DND-41 (cell line): Measurements from ENCODE around the gene SH3BGRL3.
A peak's percentile ranks its signal among the peaks of the same experiment; 100 is the strongest.

Experiments used
- ATAC-seq: fragments of 200-7000 bp; cut with Tn5 transposase; 3 replicates; pipeline ENCODE4 v1.9.1; 2021; ENCODE audit warnings: low read depth; ENCODE audit not compliant: insufficient read depth
- DNase-seq: peaks from one replicate; pipeline ENCODE4 v3.0.0-alpha.2; 2020
- H2AFZ ChIP-seq: 2 replicates; pipeline ENCODE4 v1.6.0; 2012; ENCODE audit warnings: low read depth, low read length
- H3K27ac ChIP-seq: 2 replicates; pipeline ENCODE4 v1.5.1; 2012; ENCODE audit warnings: low read length, inconsistent platforms
- H3K27me3 ChIP-seq: fragments of 200-600 bp; sonication (generic); 2 replicates; pipeline ENCODE4 v1.6.0; 2012; ENCODE audit warnings: low read length, mild to moderate bottlenecking, inconsistent platforms; ENCODE audit not compliant: insufficient read depth, poor library complexity
- H3K36me3 ChIP-seq: 2 replicates; pipeline ENCODE4 v1.5.1; 2012; ENCODE audit warnings: low read length, inconsistent platforms; ENCODE audit not compliant: insufficient read depth
- H3K4me1 ChIP-seq: 2 replicates; pipeline ENCODE4 v1.5.1; 2012; ENCODE audit warnings: mild to moderate bottlenecking, low read length; ENCODE audit not compliant: insufficient read depth
- H3K4me2 ChIP-seq: 2 replicates; pipeline ENCODE4 v1.6.0; 2012; ENCODE audit warnings: mild to moderate bottlenecking, moderate library complexity, low read length, inconsistent platforms; ENCODE audit not compliant: insufficient read depth
- H3K4me3 ChIP-seq, 2 experiments: fragments of 200-600 bp in 1 of 2; shearing (Covaris generic) in 1 of 2; 2 replicates each; pipeline ENCODE4 v1.5.1; 2012 to 2016; ENCODE audit warnings: inconsistent platforms in 2 of 2, low read length in 2 of 2, mild to moderate bottlenecking in 2 of 2, low read depth in 1 of 2, moderate library complexity in 1 of 2
- H3K79me2 ChIP-seq: 2 replicates; pipeline ENCODE4 v1.6.0; 2012; ENCODE audit warnings: low read length, inconsistent platforms; ENCODE audit not compliant: insufficient read depth
- H3K9ac ChIP-seq: 2 replicates; pipeline ENCODE4 v1.6.0; 2012; ENCODE audit warnings: low read depth, mild to moderate bottlenecking, inconsistent platforms, low read length, moderate library complexity
- H3K9me3 ChIP-seq: 2 replicates; pipeline ENCODE4 v1.5.1; 2012; ENCODE audit warnings: low read length, moderate library complexity, mild to moderate bottlenecking, inconsistent platforms; ENCODE audit not compliant: insufficient read depth, severe bottlenecking
- H4K20me1 ChIP-seq: 2 replicates; pipeline ENCODE4 v1.6.0; 2012; ENCODE audit warnings: low read length; ENCODE audit not compliant: insufficient read depth
- CTCF ChIP-seq: IDR thresholded peaks from 2 replicates; pipeline ENCODE4 v1.5.1; 2012; ENCODE audit warnings: borderline replicate concordance, low read length, moderate library complexity, mild to moderate bottlenecking; ENCODE audit not compliant: poor library complexity, severe bottlenecking; ENCODE audit errors: extremely low read depth
- EZH2 ChIP-seq: IDR thresholded peaks from 3 replicates; pipeline ENCODE4 v1.6.1; 2012; ENCODE audit warnings: borderline replicate concordance, low read depth, mild to moderate bottlenecking, moderate library complexity, low read length, inconsistent platforms; ENCODE audit not compliant: severe bottlenecking

SH3BGRL3 gene

GRCh38 chr1:26317612-26318337, 37.9 kb downstream of the SH3BGRL3 start, which contains the start of gene CD52:
Gene CD52 (plus strand): TSS chr1:26317958. CDS start chr1:26318018, 60 bp downstream.
- no peaks in the 10 kb centered on the region for H3K79me2 ChIP-seq
- no peak within 1 kb of the TSS for H3K27ac ChIP-seq
- no peaks in the 10 kb centered on the region for H4K20me1 ChIP-seq
- H3K4me2 ChIP-seq = no peak within 1 kb of the TSS
- H3K9me3 ChIP-seq = no peaks in the 10 kb centered on the region
- H2AFZ ChIP-seq = no peak within 1 kb of the TSS
- ATAC-seq (peak; percentile 57), DNase-seq (peak; percentile 60)
- no peaks in the 10 kb centered on the region for H3K36me3 ChIP-seq
- H3K4me3 ChIP-seq = no peak within 1 kb of the TSS
- H3K4me1 ChIP-seq = peaks cover 19% of the 10 kb centered on the region
- no peak within 1 kb of the TSS for H3K9ac ChIP-seq
- TF ChIP-seq EZH2 (no peak), CTCF (no peak)
- no peaks in the 10 kb centered on the region for H3K27me3 ChIP-seq

DNA sequence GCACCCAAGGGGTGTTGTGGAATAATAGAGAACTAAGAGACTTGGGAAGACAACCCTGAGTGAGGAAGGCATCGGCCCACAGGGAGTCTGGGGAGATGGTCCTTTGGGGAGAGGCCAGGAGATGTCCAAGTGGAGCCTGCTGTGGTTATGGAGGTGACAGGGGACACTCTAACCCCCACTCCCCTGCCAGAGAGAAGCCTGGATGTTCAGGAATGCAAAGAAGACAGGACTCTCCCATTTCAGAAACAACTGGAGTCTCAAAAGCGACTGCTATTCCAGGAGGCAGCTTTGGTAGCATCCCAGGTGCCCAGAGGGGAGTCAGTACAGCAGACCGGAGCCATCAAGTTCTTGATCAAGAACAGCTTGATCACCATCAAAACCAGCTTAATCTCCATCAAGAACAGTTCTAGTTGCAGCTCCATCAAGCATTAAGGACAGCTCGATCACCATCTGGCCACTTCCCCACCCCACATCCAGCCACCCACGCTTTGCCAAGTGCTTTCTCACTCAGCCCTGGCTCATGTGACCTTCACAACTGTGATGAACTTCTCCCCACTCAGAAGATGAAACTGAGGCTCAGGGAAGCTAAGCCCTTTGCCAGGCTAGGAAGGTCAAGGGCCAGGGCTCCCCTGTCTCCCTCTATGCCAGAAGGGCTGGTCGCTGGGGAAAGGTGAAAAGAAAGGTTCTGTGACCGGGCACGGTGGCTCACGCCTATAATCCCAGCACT, 38.6 kb downstream of the SH3BGRL3 start:
- no peaks in the 10 kb centered on the region for H3K79me2 ChIP-seq
- no peak overlapping the region for H3K27ac ChIP-seq
- no peaks in the 10 kb centered on the region for H4K20me1 ChIP-seq
- ATAC-seq (no peak), DNase-seq (no peak)
- H3K9me3 ChIP-seq = no peaks in the 10 kb centered on the region
- H3K4me3 ChIP-seq = no peak overlapping the region
- no peak overlapping the region for H3K4me2 ChIP-seq
- H3K4me1 ChIP-seq = peaks cover 19% of the 10 kb centered on the region
- H3K27me3 ChIP-seq = no peaks in the 10 kb centered on the region
- TF ChIP-seq CTCF = no peak
- TF ChIP-seq EZH2 = no peak
- H2AFZ ChIP-seq = no peak overlapping the region
- no peaks in the 10 kb centered on the region for H3K36me3 ChIP-seq
- no peak overlapping the region for H3K9ac ChIP-seq

- peak overlapping the region; percentile 17; the same call in 1 of the 2 replicates for H3K9ac ChIP-seq
- no peak for DNase-seq
- ATAC-seq = no peak
- no peak overlapping the region for H3K4me3 ChIP-seq
- TF ChIP-seq CTCF (no peak), EZH2 (no peak)
- peak overlapping the region; percentile 52; the same call in 1 of the 2 replicates for H3K4me2 ChIP-seq
- H3K79me2 ChIP-seq = no peaks in the 10 kb centered on the region
- no peaks in the 10 kb centered on the region for H4K20me1 ChIP-seq
- H3K27me3 ChIP-seq = no peaks in the 10 kb centered on the region
- H3K9me3 ChIP-seq = no peaks in the 10 kb centered on the region
- H2AFZ ChIP-seq = 0 out of 2 replicates have a peak overlapping the region, but pooled peaks have one; percentile 71
- no peak overlapping the region; the same call in 1 of the 2 replicates for H3K27ac ChIP-seq
- H3K4me1 ChIP-seq = peaks cover 14% of the 10 kb centered on the region
- no peaks in the 10 kb centered on the region for H3K36me3 ChIP-seq
Measured at GRCh38 chr1:26320896-26321295, 41.0 kb downstream of the SH3BGRL3 start.
